BJ (cell line): ENCODE measurements around the gene ZNF723. TPM values are rescaled to one million over a fixed set of nuclear protein-coding genes. Genes with fewer than 3 reads are reported as not detected.
"Not testable (repeated sequence)": the region's sequence is repeated elsewhere in the genome, so short reads cannot be mapped to it uniquely, and the experiment has no call there.

ENCODE experiments used
- CTCF ChIA-PET: fragments of 350-600 bp; formaldehyde crosslinking; extraction: SDS; loops from one replicate; lab custom pipeline; 2021; ENCODE audit warnings: antibody characterized with exemption, inconsistent platforms; lab: Yijun Ruan, JAX
- POLR2A ChIA-PET: fragments of 300-600 bp; sonication (Branson Sonifier 250); formaldehyde crosslinking; extraction: SDS; loops from one replicate; lab custom pipeline; 2021; ENCODE audit warnings: antibody characterized with exemption; lab: Charles Lee
- DNase-seq: peaks from one replicate; pipeline ENCODE4 v3.0.0-alpha.2; 2011; ENCODE audit warnings: low read depth
- H3K27me3 ChIP-seq: 2 replicates; pipeline ENCODE4 v1.6.0; 2011; ENCODE audit warnings: low read length; ENCODE audit not compliant: control insufficient read depth, insufficient read depth
- H3K36me3 ChIP-seq: 2 replicates; pipeline ENCODE4 v1.5.1; 2011; ENCODE audit warnings: low read length; ENCODE audit not compliant: control insufficient read depth, insufficient read depth
- H3K4me3 ChIP-seq: 2 replicates; pipeline ENCODE4 v1.5.1; 2011; ENCODE audit warnings: low read depth, mild to moderate bottlenecking, control low read depth, low read length
- CTCF ChIP-seq: IDR thresholded peaks from 2 replicates; pipeline ENCODE4 v1.5.1; 2011; ENCODE audit warnings: low read depth, mild to moderate bottlenecking, control low read depth, inconsistent platforms, low read length, moderate library complexity; ENCODE audit not compliant: insufficient read depth
- polyA minus RNA-seq: library from RNA; depleted of rRNA, polyadenylated mRNA; stranded (reverse); fragments of >200 nt; gene quantifications from 2 replicates; pipeline ENCODE4 v1.2.3, GENCODE V29; 2011; rRNA and poly(A)+ RNA removed
- polyA plus RNA-seq: library from polyadenylated mRNA; depleted of rRNA; stranded (reverse); fragments of >200 nt; gene quantifications from 2 replicates; pipeline ENCODE4 v1.2.3, GENCODE V29; 2011; rRNA removed

ZNF723 gene
- polyA plus RNA-seq (not detected in 2 replicates), polyA minus RNA-seq (not detected in 2 replicates)

- CTCF ChIA-PET, result no interaction called here
Measured at GRCh38 chr19:22832031-22832762, at the start of gene ZNF723. ZNF723 (plus strand) TSS chr19:22832291; CDS start chr19:22832380, 89 bp downstream.

GRCh38 chr19:22783651-22784410 lies 48.3 kb upstream of the ZNF723 start, which contains the start of gene ZNF99:
ZNF99 (minus strand) TSS chr19:22784151; CDS start chr19:22784016, 135 bp downstream.
- Histone ChIP-seq H3K36me3 (no peaks in the 10 kb centered on the region), H3K4me3 (no peak within 1 kb of the TSS), H3K27me3 (no peaks in the 10 kb centered on the region)
- no peak for TF ChIP-seq CTCF
- DNase-seq, result no peak
- ChIA-PET POLR2A (no interaction called here), CTCF (no interaction called here)

More at GRCh38 chr19:22832031-22832762, at the start of gene ZNF723:
- Histone ChIP-seq H3K27me3 (no peaks in the 10 kb centered on the region), H3K36me3 (no peaks in the 10 kb centered on the region), H3K4me3 (no peak within 1 kb of the TSS)
- DNase-seq, result no peak
- POLR2A ChIA-PET, result no interaction called here
- TF ChIP-seq CTCF, result no peak

- DNase-seq, H3K27me3 ChIP-seq, POLR2A ChIA-PET, CTCF ChIA-PET, H3K36me3 ChIP-seq, H3K4me3 ChIP-seq: not testable (repeated sequence)
Measured at GRCh38 chr19:22792863-22793262, 39.2 kb upstream of the ZNF723 start.

GRCh38 chr19:22797040-22797439 lies 35.1 kb upstream of the ZNF723 start:
- no peak for DNase-seq

GRCh38 chr19:22806418-22806817 lies 25.7 kb upstream of the ZNF723 start:
- POLR2A ChIA-PET, result no interaction called here
- CTCF ChIA-PET, result no interaction called here
- no peak for DNase-seq
- Histone ChIP-seq H3K36me3 (no peaks in the 10 kb centered on the region), H3K27me3 (no peaks in the 10 kb centered on the region), H3K4me3 (no peak overlapping the region)
- no peak for TF ChIP-seq CTCF

More at GRCh38 chr19:22797040-22797439, 35.1 kb upstream of the ZNF723 start:
- no peak overlapping the region for H3K4me3 ChIP-seq
- ChIA-PET POLR2A (no interaction called here), CTCF (no interaction called here)
- TF ChIP-seq CTCF, result no peak
- no peaks in the 10 kb centered on the region for H3K36me3 ChIP-seq
- no peaks in the 10 kb centered on the region for H3K27me3 ChIP-seq
